B cell (primary cell): ENCODE results near the gene LIN9.

ENCODE experiments used
- EZH2 ChIP-seq: IDR thresholded peaks from 2 replicates; pipeline ENCODE4 v1.6.1; 2012; ENCODE audit warnings: borderline replicate concordance, low read depth, mild to moderate bottlenecking, moderate library complexity, low read length; ENCODE audit not compliant: insufficient read depth, poor library complexity, severe bottlenecking
- TF ChIP-seq, protein P1 (sequence below): fragments of 200-600 bp; IDR thresholded peaks from one replicate; pipeline ENCODE4 v1.8.0; 2022; ENCODE audit warnings: antibody characterized with exemption, mild to moderate bottlenecking

- TF ChIP-seq, protein P1, sequence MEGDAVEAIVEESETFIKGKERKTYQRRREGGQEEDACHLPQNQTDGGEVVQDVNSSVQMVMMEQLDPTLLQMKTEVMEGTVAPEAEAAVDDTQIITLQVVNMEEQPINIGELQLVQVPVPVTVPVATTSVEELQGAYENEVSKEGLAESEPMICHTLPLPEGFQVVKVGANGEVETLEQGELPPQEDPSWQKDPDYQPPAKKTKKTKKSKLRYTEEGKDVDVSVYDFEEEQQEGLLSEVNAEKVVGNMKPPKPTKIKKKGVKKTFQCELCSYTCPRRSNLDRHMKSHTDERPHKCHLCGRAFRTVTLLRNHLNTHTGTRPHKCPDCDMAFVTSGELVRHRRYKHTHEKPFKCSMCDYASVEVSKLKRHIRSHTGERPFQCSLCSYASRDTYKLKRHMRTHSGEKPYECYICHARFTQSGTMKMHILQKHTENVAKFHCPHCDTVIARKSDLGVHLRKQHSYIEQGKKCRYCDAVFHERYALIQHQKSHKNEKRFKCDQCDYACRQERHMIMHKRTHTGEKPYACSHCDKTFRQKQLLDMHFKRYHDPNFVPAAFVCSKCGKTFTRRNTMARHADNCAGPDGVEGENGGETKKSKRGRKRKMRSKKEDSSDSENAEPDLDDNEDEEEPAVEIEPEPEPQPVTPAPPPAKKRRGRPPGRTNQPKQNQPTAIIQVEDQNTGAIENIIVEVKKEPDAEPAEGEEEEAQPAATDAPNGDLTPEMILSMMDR: no peak
- TF ChIP-seq EZH2: no peak
These were observed 15.5 kb upstream of the LIN9 start for GRCh38 chr1:226324479-226324878.
